Stimulated activated CD8-positive, alpha-beta memory T cell treated with anti-CD3 and anti-CD28 coated beads, Interleukin-4, amount 100 ng/mL, for 4 hours (primary cell): ENCODE measurements around the gene CKAP5.
"Not testable (repeated sequence)": the region's sequence is repeated elsewhere in the genome, so short reads cannot be mapped to it uniquely, and the experiment has no call there.

ENCODE experiments used
- DNase-seq, 2 donors: peaks; one replicate each; pipeline ENCODE4 v3.0.0-alpha.2; 2020; ENCODE audit warnings: low read depth in 2 of 2, low spot score in 1 of 2

CKAP5 gene

DNA sequence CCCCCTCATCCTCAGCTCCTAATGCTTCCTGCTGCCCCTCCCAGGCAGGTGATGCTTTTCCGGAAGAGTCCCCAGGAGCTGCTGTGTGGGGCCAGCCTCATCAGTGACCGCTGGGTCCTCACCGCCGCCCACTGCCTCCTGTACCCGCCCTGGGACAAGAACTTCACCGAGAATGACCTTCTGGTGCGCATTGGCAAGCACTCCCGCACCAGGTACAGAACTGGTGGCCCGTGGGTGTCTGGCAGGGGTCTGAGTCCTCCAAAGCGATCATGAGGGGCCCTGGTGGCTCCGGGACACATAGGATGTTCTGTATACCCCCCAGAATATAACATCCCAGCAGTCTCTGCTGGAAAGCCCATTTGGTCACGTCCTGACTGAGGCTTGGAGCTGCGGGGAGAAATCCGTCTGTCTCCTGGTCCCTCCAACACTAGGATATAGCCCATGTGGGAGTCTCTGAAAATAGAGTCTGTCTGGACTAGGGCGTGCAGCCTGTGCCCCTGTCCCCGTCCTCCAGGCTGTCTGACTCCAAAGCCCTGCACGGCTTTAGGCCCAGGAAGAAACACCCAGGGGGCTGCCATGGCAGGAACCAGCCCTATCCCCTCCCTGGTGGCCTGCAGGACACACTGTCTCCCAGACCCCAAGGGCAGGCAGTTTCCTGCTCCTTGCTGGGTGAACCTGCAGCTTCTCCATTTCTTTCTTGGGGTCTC is 118.0 kb downstream of the CKAP5 start:
- DNase-seq: no peak

DNA sequence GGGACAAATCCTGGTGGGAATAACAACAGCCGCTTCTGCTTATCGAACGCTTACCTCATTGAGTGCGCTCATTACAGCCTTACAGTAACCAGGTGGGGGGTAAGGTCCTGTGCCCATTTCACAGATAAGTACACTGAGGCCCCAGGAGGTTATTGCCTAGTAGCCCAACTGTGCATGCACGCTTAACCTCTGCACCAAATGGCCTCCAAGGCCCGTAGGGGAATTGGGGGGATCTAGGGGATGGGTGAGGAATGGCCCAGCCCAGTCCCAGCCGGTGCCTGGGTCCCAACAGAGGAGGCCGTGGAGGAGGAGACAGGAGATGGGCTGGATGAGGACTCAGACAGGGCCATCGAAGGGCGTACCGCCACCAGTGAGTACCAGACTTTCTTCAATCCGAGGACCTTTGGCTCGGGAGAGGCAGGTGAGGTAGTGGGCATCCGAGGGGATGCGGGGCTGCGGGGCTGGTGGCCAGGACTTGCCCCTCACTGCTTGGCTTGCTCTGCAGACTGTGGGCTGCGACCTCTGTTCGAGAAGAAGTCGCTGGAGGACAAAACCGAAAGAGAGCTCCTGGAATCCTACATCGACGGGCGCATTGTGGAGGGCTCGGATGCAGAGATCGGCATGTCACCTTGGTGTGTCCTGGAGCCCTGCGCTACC is 119.7 kb downstream of the CKAP5 start:
- DNase-seq: no peak

DNA sequence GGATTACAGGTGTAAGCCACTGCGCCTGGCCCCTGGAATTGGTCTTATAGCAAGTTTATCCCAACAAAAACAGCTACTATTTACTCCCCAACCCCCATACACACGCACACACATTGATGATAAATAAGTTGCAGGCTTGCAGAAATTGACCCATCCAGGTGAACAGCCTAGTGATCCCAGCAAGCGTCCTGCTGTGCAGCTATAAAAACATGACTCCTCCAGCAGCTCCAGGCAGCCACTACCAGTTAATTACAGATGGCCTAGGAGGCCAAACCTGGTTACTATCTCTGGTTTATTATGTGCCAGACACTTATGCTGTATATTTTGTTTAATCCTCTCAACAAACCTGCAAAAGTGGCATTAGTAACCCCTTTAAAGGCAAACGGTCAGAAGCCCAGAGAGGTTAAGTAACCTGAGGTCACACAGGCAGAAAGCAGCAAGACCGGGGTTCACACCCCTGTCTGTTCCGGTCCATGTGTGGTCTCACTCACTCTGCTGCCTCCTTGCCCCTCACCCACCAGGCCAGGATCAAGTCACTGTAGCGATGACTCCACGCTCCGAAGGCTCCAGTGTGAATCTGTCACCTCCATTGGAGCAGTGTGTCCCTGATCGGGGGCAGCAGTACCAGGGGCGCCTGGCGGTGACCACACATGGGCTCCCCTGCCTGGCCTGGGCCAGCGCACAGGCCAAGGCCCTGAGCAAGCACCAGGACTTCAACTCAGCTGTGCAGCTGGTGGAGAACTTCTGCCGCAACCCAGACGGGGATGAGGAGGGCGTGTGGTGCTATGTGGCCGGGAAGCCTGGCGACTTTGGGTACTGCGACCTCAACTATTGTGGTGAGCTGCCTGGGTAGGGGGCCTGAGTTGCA is 120.5 kb downstream of the CKAP5 start:
- no peak for DNase-seq

DNA sequence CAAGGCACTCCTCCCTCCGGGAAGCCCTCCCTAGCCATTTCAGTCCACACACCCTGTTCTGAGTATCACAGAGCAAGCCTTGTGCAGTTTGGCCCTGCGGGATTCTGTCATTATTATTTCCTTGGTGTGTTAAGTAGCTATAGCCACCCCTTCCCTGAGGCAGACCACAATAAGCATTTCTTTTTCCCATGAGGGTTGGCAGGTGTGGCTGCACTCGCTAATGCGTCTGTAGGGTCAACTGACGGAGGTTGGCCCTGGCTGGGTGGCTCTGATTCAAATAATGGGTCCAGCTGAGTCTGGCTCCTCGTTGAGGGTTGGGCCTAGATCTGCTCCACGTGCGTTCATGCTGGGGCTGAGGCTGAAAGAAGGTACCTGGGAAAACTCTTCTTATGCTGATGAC is 122.0 kb downstream of the CKAP5 start:
- DNase-seq: no peak

DNA sequence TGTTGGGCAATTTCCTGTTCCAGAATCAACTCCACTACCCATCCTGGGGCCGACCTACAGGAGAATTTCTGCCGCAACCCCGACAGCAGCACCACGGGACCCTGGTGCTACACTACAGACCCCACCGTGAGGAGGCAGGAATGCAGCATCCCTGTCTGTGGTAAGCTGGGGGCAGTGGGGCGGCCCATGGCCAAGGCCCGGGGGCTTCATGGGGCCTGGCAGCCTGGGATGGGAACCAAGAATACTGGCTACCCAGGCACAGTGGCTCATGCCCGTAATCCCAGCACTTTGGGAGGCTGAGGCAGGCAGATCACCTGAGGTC is 122.8 kb downstream of the CKAP5 start:
- DNase-seq: no peak

DNA sequence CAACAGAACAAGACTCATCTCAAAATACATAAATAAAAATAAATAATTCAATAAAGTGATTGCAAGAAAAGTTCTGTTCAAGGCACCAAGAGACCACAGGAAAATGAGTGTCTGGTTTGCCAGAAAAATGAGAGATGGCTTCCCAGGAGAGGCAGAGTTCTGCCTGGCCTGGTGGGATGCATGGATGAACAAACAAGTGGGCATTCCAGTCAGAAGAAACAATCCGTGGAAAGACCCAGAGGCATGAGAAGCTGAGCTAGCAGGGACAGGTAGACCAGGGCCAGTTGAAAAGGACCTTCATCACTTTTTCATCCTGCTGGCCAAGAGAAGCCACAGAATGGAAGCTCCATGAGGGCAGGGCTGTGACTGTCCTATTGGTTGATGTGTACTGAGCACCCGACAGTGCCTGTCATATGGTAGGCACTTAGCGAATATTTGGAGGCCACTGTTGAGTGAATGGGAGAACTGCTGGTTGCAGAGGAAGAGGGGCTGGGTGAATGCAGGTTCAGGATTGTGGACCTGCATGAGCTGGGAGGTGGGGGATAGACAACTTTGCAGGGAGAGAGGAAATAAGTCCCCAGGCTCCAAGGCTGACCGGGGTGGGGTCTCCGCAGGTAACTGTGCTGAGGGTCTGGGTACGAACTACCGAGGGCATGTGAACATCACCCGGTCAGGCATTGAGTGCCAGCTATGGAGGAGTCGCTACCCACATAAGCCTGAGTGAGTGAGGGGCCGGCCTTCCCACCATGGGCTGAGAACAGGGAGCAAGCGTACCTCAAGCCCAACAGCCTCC is 123.3 kb downstream of the CKAP5 start:
- DNase-seq: no peak

DNA sequence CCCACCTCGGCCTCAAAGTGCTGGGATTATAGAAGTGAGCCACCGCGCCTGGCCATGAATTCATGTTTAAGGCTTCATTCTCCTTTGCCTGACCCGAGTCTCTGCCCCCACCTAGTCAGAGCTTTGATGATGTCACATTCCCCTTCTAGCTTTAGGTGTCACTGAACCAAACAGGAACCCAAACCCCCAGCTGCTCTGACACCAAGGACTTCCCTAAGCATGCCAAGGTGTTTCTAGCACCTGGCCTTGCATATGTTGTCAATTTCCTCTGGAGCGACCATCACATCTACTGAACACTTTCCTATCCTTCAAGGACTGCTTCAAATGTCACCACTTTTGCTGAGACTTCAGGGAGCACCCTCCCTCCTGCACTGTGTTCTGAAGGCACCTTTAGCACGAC is 124.8 kb downstream of the CKAP5 start:
- DNase-seq: no peak

DNA sequence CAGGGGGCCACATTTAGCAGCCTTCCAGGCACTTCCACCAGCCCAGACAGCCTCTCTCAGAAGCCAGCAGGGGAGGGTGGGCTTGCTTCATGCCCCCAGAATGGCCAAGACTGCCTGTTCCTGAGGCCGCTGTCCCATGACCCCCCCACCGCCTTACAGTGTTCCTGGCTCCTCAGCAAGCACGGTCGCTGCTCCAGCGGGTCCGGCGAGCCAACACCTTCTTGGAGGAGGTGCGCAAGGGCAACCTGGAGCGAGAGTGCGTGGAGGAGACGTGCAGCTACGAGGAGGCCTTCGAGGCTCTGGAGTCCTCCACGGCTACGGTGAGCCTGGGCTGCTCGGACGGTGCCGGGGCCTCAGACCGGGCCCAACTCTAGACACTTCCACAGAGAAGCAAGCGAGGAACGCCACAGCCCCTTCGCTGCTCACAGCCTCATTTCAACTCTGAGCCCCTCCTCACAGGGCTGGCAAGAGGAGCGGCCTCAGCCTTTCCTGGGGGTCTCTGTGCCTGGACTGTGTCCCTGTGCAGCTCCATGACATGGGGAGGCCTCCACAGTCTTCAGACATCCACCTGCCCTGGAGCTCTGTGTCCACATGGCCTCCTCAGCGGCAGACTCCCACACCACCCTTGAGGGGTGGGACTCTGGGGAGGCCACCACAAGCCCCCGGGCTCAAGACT is 126.4 kb downstream of the CKAP5 start:
- DNase-seq: no peak

DNA sequence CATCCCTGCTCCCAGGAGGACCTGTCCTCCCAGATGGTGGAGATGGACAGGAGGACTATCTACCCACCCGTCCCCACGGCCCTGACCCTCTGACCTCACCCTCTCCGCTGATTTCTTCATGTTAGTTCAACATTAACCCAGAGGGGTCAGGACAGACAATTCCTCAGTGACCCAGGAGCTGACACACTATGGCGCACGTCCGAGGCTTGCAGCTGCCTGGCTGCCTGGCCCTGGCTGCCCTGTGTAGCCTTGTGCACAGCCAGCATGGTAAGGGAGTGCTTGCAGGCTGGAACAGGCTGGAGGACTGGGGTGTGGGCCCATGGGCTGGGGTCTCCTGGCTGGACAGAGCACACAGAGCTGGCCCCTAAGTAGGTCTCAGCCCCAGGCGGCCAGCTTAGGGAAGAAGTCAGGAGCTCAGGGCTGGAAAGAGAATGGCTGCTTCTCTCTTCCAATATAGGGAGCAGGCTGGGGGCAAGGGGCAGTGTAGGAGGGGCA is 127.0 kb downstream of the CKAP5 start, which contains the start of gene F2:
TSS of gene F2 (plus strand) at position 166 of the 495 bp plus-strand sequence. CDS start at position 189, 23 bp downstream.
- DNase-seq: no peak

DNA sequence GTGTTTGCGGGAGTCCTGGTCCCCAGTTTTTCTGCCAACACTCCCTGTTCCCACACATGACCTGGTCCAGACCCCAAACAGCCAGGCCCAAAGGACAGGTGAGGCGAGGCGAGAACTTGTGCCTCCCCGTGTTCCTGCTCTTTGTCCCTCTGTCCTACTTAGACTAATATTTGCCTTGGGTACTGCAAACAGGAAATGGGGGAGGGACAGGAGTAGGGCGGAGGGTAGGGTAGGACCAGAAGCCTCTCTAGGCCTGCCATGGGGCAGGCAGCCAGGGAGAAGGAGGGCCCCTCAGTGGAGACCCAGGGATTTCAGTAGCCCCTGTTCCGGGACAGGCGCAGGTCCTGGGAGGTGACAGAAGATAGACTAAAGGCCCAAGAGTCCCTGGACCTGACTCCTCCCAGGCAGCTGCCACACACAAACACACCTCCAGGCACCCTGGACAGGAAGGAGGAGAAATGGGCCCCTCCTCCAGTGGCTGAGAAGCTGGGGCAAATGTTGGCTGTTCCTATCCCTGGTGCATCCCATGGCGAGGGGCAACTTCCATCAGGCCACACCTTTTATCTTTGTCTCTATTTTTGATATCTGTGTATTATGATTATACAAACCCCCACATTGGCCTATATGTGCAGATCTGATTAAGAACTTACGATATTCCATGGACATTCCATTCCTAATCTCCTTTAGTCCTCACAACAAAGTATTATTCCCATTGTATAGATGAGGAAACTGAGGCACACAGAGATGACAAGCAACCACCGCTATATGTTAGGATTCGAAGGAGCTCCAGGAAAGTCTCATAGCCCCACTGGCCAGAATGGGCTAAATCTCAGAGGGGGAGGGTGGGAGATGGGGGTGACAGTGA is 127.7 kb downstream of the CKAP5 start:
- no peak for DNase-seq

DNA sequence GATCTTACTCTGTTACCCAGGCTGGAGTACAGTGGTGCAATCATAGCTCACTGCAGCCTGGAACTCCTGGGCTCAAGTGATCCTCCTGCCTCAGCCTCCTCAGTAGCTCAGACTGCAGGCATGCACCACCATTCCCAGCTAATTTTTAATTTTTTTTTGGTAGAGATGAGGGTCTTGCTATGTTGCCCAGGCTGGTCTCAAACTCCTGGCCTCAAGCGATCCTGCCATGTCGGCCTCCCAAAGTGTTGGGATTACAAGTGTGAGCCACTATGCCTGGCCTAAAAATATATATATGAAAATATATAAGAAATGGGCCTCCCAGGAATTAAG is 128.3 kb downstream of the CKAP5 start:
- DNase-seq: not testable (repeated sequence)

DNA sequence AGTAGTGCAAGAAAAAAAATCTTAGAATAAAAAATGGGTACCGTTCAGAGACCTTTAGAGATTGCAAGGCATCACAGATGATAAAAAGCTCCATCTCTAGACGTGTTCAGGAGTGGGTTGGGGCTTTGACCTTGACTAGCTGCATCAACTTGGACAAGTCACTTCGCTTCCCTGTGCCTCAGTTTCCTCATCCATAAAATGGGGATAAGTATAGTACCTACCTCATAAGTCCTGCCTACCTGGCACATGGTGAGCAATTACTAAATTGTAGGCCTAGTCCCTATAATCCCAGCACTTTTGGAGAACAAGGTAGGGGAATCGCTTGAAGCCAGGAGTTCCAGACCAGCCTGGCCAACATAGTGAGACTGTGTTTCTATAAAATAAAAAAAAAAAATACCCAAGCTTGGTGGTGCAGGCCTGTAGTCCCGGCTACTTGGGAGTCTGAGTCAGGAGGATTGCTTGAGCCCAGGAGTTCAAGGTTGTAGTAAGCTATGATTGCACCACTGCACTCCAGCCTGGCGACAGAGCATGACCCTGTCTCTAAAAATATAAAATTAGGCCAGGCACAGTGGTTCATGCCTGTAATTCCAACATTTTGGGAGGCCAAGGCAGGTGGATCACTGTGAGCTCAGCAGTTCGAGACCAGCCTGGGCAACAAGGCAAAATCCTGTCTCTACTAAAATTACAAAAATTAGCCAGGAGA is 133.1 kb downstream of the CKAP5 start:
- DNase-seq: no peak

DNA sequence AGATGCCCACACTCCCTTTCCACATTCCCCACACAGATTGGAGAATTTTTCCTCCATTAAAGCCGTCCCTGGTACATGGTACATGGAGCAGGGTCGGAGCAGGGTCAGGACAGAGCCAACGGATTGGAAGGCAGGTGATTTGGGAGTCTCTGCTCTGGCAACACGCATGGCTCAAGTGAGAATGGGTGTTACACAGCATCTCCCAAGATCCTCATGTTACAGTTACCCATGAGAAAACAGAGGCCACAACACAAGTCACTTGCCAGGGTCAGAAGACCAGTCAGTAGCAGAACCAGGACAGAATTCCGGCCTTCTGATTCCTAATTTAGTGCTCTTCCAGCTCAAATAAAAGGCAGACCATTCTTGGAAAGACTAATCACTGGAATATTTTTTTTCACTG is 134.8 kb downstream of the CKAP5 start:
- no peak for DNase-seq

DNA sequence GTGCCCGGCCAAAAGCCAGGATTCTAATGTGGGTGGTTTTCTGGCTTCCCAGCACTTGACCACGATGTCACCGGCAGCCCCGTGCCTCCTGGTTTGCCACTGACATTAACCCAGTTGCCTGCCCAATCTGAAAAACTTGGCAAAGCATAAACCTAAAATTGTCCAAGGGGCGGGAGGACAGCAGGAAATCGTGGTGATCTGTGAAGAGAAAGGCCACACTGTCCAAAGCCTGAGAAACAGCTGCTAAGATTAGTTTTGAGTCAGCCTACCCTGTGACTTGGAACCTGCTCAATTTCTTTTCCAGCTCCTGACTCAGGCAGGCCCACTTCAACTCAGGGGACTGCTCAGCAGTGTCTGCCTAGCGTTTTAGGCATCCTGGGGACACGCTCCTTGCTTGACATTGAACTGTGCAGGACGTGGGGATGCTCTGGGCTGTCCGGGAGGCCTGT is 135.2 kb downstream of the CKAP5 start:
- DNase-seq: no peak

DNA sequence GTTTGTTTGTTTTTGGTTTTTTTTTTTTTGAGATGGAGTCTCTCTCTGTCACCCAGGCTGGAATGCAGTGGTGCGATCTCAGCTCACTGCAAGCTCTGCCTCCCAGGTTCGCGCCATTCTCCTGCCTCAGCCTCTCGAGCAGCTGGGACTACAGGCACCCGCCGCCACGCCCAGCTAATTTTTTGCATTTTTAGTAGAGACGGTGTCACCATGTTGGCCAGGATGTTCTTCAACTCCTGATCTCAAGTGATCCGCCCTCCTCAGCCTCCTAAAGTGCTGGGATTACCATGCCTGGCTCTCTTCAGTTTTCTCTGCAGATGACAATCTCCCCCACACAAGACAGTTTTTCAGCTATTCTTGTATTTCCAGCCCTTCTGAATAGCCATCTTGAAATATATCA is 136.7 kb downstream of the CKAP5 start:
- DNase-seq: not testable (repeated sequence)

DNA sequence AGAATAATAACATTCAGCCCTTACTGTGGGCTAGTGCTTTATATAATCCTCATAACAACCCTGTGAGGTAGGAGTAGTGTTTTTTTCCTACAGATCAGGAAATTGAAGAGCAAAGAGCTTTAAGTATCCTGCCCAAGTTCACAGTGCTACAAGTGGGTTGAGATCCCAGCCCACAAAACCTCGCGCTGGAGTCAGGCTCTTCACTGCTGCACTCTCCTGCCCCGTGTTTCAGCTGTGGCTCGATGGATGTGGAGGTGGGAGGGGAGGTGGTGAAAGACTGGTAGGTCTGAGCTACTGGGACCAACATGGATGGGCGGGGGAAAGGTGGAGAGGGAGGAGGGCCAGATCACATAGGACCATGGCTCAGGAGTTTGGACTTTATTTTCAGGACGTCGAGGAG is 139.2 kb downstream of the CKAP5 start:
- DNase-seq: no peak

DNA sequence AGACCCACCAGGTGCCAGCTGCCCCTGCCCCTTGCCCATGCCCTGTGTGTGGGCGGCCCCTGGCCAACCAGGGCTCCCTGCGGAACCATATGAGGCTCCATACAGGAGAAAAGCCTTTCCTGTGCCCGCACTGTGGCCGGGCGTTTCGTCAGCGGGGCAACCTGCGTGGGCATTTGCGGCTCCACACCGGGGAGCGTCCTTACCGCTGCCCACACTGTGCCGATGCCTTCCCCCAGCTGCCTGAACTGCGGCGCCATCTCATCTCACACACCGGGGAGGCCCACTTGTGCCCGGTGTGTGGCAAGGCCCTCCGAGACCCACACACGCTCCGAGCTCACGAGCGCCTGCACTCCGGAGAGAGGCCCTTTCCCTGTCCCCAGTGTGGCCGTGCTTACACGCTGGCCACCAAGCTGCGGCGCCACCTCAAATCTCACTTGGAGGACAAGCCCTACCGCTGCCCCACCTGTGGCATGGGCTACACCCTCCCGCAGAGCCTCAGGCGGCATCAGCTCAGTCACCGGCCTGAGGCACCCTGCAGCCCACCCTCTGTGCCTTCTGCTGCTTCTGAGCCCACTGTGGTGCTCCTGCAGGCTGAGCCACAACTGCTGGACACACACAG is 140.9 kb downstream of the CKAP5 start:
- no peak for DNase-seq

DNA sequence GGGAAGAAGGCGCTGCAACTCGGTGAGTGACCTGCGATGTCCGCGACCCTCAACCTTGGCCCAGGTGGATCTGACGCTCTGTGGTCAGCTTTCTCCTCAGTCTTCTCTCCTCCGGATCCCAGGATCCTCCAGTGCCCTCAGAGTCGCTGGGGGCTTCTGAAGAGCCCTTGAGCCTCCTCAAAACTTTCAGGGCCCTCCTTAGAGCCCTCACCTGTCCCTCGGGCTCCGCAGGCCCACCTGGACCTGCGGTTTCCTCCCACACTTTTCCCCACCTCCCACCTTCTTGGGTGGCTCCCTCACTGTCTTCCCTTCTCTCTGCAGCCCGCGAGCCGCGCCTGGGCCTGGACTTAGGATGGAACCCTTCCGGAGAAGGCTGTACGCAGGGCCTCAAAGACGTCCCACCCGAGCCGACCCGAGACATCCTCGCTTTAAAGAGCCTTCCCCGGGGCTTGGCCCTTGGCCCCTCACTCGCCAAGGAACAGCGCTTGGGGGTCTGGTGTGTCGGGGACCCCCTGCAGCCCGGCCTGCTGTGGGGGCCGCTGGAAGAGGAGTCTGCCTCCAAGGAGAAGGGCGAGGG is 144.9 kb downstream of the CKAP5 start:
- no peak for DNase-seq
